Nephron progenitor cell (in vitro differentiated cells): Measurements from ENCODE around the gene CXCR2.
A peak's percentile ranks its signal among the peaks of the same experiment; 100 is the strongest.
"Not testable (repeated sequence)": the region's sequence is repeated elsewhere in the genome, so short reads cannot be mapped to it uniquely, and the experiment has no call there.

Experiments
- DNase-seq: peaks from one replicate; pipeline ENCODE4 v3.0.0; 2021
- H3K27ac Mint-ChIP-seq: 2 replicates; pipeline ENCODE4 v1.8.0; 2021; ENCODE audit warnings: mild to moderate bottlenecking, moderate library complexity, mixed read lengths
- H3K27me3 Mint-ChIP-seq: 2 replicates; pipeline ENCODE4 v1.8.0; 2021; ENCODE audit warnings: mild to moderate bottlenecking, low read depth, mixed read lengths; ENCODE audit not compliant: poor library complexity
- H3K36me3 Mint-ChIP-seq: 2 replicates; pipeline ENCODE4 v1.8.0; 2021; ENCODE audit warnings: low read depth, mixed read lengths
- H3K4me1 Mint-ChIP-seq: 2 replicates; pipeline ENCODE4 v1.8.0; 2021; ENCODE audit warnings: mixed read lengths
- H3K4me3 Mint-ChIP-seq: 2 replicates; pipeline ENCODE4 v1.8.0; 2021; ENCODE audit warnings: mild to moderate bottlenecking, moderate library complexity, mixed read lengths
- H3K9me3 Mint-ChIP-seq: 2 replicates; pipeline ENCODE4 v1.8.0; 2021; ENCODE audit warnings: mild to moderate bottlenecking, moderate library complexity, mixed read lengths
- CTCF ChIP-seq: fragments of 200-600 bp; sonication (generic); IDR thresholded peaks from 2 replicates; pipeline ENCODE4 v1.5.0; 2021; ENCODE audit warnings: antibody characterized with exemption

CXCR2 gene

GRCh38 chr2:218168016-218168415 lies 42.2 kb downstream of the CXCR2 start:
- H3K4me1 Mint-ChIP-seq: peaks cover 5% of the 10 kb centered on the region
- no peak for TF ChIP-seq CTCF
- no peak for DNase-seq
- H3K4me3 Mint-ChIP-seq: no peak overlapping the region
- H3K27ac Mint-ChIP-seq: no peak overlapping the region
- peaks cover 6% of the 10 kb centered on the region for H3K9me3 Mint-ChIP-seq
- no peaks in the 10 kb centered on the region for H3K36me3 Mint-ChIP-seq
- peaks cover 55% of the 10 kb centered on the region for H3K27me3 Mint-ChIP-seq

- Mint-ChIP-seq H3K27me3 (peaks cover 47% of the 10 kb centered on the region), H3K9me3 (peaks cover 5% of the 10 kb centered on the region), H3K4me1 (peaks cover 5% of the 10 kb centered on the region), H3K4me3 (no peak overlapping the region), H3K36me3 (no peaks in the 10 kb centered on the region), H3K27ac (no peak overlapping the region)
- TF ChIP-seq CTCF: peak; percentile 70
- peak; percentile 75 for DNase-seq
Observed at GRCh38 chr2:218168635-218169462, 43.0 kb downstream of the CXCR2 start.

- Mint-ChIP-seq H3K4me1 (peaks cover 5% of the 10 kb centered on the region), H3K36me3 (no peaks in the 10 kb centered on the region), H3K9me3 (no peaks in the 10 kb centered on the region), H3K27ac (no peak overlapping the region), H3K4me3 (no peak overlapping the region), H3K27me3 (peaks cover 38% of the 10 kb centered on the region)
- DNase-seq: no peak
- no peak for TF ChIP-seq CTCF
Observed at GRCh38 chr2:218169757-218170546, 44.1 kb downstream of the CXCR2 start.

- H3K27me3 Mint-ChIP-seq: peaks cover 22% of the 10 kb centered on the region
- H3K4me1 Mint-ChIP-seq, H3K9me3 Mint-ChIP-seq, H3K4me3 Mint-ChIP-seq, H3K27ac Mint-ChIP-seq, H3K36me3 Mint-ChIP-seq, DNase-seq: not testable (repeated sequence)
Observed at GRCh38 chr2:218171744-218172143, 45.9 kb downstream of the CXCR2 start.

GRCh38 chr2:218172845-218173244 lies 47.0 kb downstream of the CXCR2 start:
- H3K36me3 Mint-ChIP-seq: no peaks in the 10 kb centered on the region
- H3K27me3 Mint-ChIP-seq: peaks cover 18% of the 10 kb centered on the region
- no peaks in the 10 kb centered on the region for H3K9me3 Mint-ChIP-seq
- DNase-seq: no peak
- no peak overlapping the region for H3K27ac Mint-ChIP-seq
- H3K4me1 Mint-ChIP-seq: peaks cover 5% of the 10 kb centered on the region
- no peak for TF ChIP-seq CTCF
- no peak overlapping the region for H3K4me3 Mint-ChIP-seq

- no peak for DNase-seq
- no peaks in the 10 kb centered on the region for H3K36me3 Mint-ChIP-seq
- H3K4me3 Mint-ChIP-seq: no peak overlapping the region
Observed at GRCh38 chr2:218179782-218180181, 54.0 kb downstream of the CXCR2 start.

More at GRCh38 chr2:218179782-218180181, 54.0 kb downstream of the CXCR2 start:
- Mint-ChIP-seq H3K27me3 (peaks cover 13% of the 10 kb centered on the region), H3K9me3 (peaks cover 13% of the 10 kb centered on the region), H3K27ac (no peak overlapping the region), H3K4me1 (no peaks in the 10 kb centered on the region)
- TF ChIP-seq CTCF: no peak
